Measurements from ENCODE around the gene VDAC2.

The VDAC2 gene

GRCh38 chr10:75228834-75229233 lies 18.2 kb downstream of the VDAC2 start:
- Histone ChIP-seq H3K9me3 (ENCODE audit: insufficient read depth, low read length) (no peaks in the 10 kb centered on the region), H2AFZ (ENCODE audit: low read depth, low read length) (no peak overlapping the region), H3K27me3 (ENCODE audit: low read depth, low read length) (no peaks in the 10 kb centered on the region), H3K27ac (ENCODE audit: low read length) (no peak overlapping the region), H3K4me3 (ENCODE audit: low read length) (no peak overlapping the region), H3K9ac (ENCODE audit: low read length) (no peak overlapping the region), H3K4me2 (ENCODE audit: low read length) (no peak overlapping the region), H3K79me2 (ENCODE audit: low read length) (peaks cover 53% of the 10 kb centered on the region), H4K20me1 (ENCODE audit: insufficient read depth, low read length) (peaks cover 22% of the 10 kb centered on the region), H3K4me1 (ENCODE audit: low read length) (peaks cover 4% of the 10 kb centered on the region), H3K36me3 (replicated peaks; ENCODE audit: low read depth, low read length) (peaks cover 34% of the 10 kb centered on the region)
- TF ChIP-seq, protein P1, sequence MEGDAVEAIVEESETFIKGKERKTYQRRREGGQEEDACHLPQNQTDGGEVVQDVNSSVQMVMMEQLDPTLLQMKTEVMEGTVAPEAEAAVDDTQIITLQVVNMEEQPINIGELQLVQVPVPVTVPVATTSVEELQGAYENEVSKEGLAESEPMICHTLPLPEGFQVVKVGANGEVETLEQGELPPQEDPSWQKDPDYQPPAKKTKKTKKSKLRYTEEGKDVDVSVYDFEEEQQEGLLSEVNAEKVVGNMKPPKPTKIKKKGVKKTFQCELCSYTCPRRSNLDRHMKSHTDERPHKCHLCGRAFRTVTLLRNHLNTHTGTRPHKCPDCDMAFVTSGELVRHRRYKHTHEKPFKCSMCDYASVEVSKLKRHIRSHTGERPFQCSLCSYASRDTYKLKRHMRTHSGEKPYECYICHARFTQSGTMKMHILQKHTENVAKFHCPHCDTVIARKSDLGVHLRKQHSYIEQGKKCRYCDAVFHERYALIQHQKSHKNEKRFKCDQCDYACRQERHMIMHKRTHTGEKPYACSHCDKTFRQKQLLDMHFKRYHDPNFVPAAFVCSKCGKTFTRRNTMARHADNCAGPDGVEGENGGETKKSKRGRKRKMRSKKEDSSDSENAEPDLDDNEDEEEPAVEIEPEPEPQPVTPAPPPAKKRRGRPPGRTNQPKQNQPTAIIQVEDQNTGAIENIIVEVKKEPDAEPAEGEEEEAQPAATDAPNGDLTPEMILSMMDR (IDR thresholded peaks at IDR 0.05; ENCODE audit: low read depth, low read length): no peak
- TF ChIP-seq EZH2phosphoT487 (IDR thresholded peaks at IDR 0.05; ENCODE audit: low read depth): no peak

- H3K9me3 ChIP-seq (ENCODE audit: insufficient read depth, low read length): no peaks in the 10 kb centered on the region
- H3K4me1 ChIP-seq (ENCODE audit: low read length): peaks cover 6% of the 10 kb centered on the region
- H3K4me3 ChIP-seq (ENCODE audit: low read length): no peak overlapping the region
- no peak overlapping the region for H2AFZ ChIP-seq (ENCODE audit: low read depth, low read length)
- H3K27me3 ChIP-seq (ENCODE audit: low read depth, low read length): no peaks in the 10 kb centered on the region
- H3K9ac ChIP-seq (ENCODE audit: low read length): no peak overlapping the region
- TF ChIP-seq, protein P1 (IDR thresholded peaks at IDR 0.05; ENCODE audit: low read depth, low read length): no peak
- TF ChIP-seq EZH2phosphoT487 (IDR thresholded peaks at IDR 0.05; ENCODE audit: low read depth): no peak
- peaks cover 11% of the 10 kb centered on the region for H4K20me1 ChIP-seq (ENCODE audit: insufficient read depth, low read length)
- H3K36me3 ChIP-seq (replicated peaks; ENCODE audit: low read depth, low read length): peaks cover 26% of the 10 kb centered on the region
- no peak overlapping the region for H3K4me2 ChIP-seq (ENCODE audit: low read length)
- H3K79me2 ChIP-seq (ENCODE audit: low read length): peaks cover 42% of the 10 kb centered on the region
- no peak overlapping the region for H3K27ac ChIP-seq (ENCODE audit: low read length)
Measured at GRCh38 chr10:75229971-75230370, 19.4 kb downstream of the VDAC2 start.

GRCh38 chr10:75230600-75231038 lies 20.0 kb downstream of the VDAC2 start:
- H3K27me3 ChIP-seq (ENCODE audit: low read depth, low read length): no peaks in the 10 kb centered on the region
- peaks cover 36% of the 10 kb centered on the region for H3K79me2 ChIP-seq (ENCODE audit: low read length)
- H3K27ac ChIP-seq (ENCODE audit: low read length): no peak overlapping the region
- H3K4me2 ChIP-seq (ENCODE audit: low read length): no peak overlapping the region
- H3K36me3 ChIP-seq (replicated peaks; ENCODE audit: low read depth, low read length): peaks cover 24% of the 10 kb centered on the region
- no peak overlapping the region for H3K4me3 ChIP-seq (ENCODE audit: low read length)
- no peak overlapping the region for H2AFZ ChIP-seq (ENCODE audit: low read depth, low read length)
- no peak for TF ChIP-seq EZH2phosphoT487 (IDR thresholded peaks at IDR 0.05; ENCODE audit: low read depth)
- TF ChIP-seq, protein P1 (IDR thresholded peaks at IDR 0.05; ENCODE audit: low read depth, low read length): peak; percentile 78
- H3K9me3 ChIP-seq (ENCODE audit: insufficient read depth, low read length): no peaks in the 10 kb centered on the region
- H4K20me1 ChIP-seq (ENCODE audit: insufficient read depth, low read length): peaks cover 9% of the 10 kb centered on the region
- H3K9ac ChIP-seq (ENCODE audit: low read length): no peak overlapping the region
- peaks cover 6% of the 10 kb centered on the region for H3K4me1 ChIP-seq (ENCODE audit: low read length)

GRCh38 chr10:75231672-75232581 lies 21.3 kb downstream of the VDAC2 start:
- no peak overlapping the region for H3K4me3 ChIP-seq (ENCODE audit: low read length)
- TF ChIP-seq EZH2phosphoT487 (IDR thresholded peaks at IDR 0.05; ENCODE audit: low read depth): no peak
- TF ChIP-seq, protein P1 (IDR thresholded peaks at IDR 0.05; ENCODE audit: low read depth, low read length): no peak
- no peak overlapping the region for H2AFZ ChIP-seq (ENCODE audit: low read depth, low read length)
- peaks cover 11% of the 10 kb centered on the region for H3K4me1 ChIP-seq (ENCODE audit: low read length)
- no peak overlapping the region for H3K27ac ChIP-seq (ENCODE audit: low read length)
- H3K27me3 ChIP-seq (ENCODE audit: low read depth, low read length): no peaks in the 10 kb centered on the region
- H3K9me3 ChIP-seq (ENCODE audit: insufficient read depth, low read length): no peaks in the 10 kb centered on the region
- no peak overlapping the region for H3K4me2 ChIP-seq (ENCODE audit: low read length)
- H4K20me1 ChIP-seq (ENCODE audit: insufficient read depth, low read length): peaks cover 9% of the 10 kb centered on the region
- H3K79me2 ChIP-seq (ENCODE audit: low read length): peaks cover 23% of the 10 kb centered on the region
- peaks cover 21% of the 10 kb centered on the region for H3K36me3 ChIP-seq (replicated peaks; ENCODE audit: low read depth, low read length)
- H3K9ac ChIP-seq (ENCODE audit: low read length): no peak overlapping the region

Data from OCI-LY3 (cell line).